Stimulated activated CD4-positive, alpha-beta T cell treated with anti-CD3 and anti-CD28 coated beads, TNF-alpha, amount 100 ng/mL, for 4 hours (primary cell): Measurements from ENCODE around the gene RCAN2.

Experiments used
- DNase-seq, 3 experiments: peaks; one replicate each; pipeline ENCODE4 v3.0.0-alpha.2; 2020; ENCODE audit warnings: low read depth in 3 of 3

RCAN2 gene

DNA sequence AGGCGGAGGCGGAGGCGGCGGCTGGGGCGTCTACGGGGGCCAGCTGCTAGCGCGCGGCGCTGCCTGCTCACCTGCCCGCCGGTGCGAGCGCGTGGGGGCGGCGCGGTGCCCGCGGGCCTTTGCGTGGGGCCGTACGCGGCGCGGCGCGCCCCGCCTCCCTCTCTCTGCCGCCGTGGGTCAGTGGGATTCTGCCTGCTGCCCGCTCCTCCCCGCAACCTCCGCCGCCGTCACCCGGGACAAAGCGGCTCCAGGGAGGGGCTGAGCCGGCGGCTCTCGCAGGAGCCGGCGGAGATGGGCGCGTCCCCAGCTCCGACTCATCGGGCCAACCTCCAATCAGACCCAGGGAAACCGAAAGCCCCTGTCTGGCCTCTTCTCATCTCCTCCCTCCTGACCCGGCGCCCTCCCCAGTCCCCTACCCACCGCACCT, at the start of gene RCAN2:
RCAN2 (minus strand) TSS at position 249 of the 427 bp plus-strand sequence.
- no peak for DNase-seq

GRCh38 chr6:46539866-46540265, 48.6 kb upstream of the RCAN2 start:
- DNase-seq, result no peak

DNA sequence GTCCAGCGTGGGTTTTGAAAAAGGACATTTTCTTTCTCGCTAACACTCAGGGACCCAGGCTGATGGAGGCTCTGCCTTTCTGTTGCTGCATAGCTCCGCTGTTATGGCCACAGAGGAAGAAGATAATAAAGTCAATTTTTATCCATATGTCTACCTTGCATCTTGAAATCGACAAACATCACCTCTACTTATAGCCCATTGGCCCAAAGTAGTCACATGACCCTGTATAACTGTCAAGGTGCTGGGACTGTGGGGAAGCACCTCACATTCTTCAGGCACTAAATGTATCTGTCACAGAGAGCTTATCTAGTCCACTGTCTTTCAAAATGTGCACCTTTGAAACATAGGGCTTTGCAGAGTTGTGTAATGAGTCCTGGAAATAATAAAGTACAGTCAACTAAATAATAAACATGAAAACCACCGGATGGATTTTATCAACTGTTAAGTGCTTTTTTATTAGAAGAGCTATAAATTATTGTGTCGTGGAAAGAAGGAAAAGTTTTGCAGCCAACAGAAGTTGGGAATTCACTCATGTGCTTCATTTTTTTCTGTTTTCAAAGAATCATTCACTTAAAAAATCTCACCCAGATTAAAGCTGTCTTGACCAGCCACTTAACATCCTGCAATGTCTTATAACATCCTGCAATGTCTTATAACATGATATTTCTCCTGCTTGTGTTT, 47.7 kb upstream of the RCAN2 start:
- DNase-seq, result no peak

GRCh38 chr6:46530896-46531295, 39.6 kb upstream of the RCAN2 start:
- no peak for DNase-seq

GRCh38 chr6:46528961-46529750, 37.9 kb upstream of the RCAN2 start:
- DNase-seq, result no peak

DNA sequence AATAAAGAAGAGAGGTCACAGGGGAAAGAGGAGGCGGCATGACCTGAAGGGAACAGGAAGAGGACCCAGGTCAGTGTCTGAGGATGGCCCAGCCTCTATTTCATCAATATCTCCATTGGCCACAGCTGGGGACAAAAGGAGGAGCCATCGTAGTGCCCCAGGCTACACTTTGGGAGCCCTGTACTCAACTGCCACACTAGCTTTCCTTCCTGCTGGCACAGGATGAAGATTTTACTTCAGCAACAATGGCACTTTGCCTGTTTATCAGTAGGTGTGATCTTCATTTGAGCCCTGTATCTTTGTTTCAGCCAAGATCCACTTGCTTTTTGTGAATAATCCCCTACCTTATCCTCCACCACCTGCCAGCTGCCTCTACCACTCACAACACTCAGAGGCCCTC, 35.4 kb upstream of the RCAN2 start:
- no peak for DNase-seq

GRCh38 chr6:46525583-46525982, 34.3 kb upstream of the RCAN2 start:
- DNase-seq, result no peak

DNA sequence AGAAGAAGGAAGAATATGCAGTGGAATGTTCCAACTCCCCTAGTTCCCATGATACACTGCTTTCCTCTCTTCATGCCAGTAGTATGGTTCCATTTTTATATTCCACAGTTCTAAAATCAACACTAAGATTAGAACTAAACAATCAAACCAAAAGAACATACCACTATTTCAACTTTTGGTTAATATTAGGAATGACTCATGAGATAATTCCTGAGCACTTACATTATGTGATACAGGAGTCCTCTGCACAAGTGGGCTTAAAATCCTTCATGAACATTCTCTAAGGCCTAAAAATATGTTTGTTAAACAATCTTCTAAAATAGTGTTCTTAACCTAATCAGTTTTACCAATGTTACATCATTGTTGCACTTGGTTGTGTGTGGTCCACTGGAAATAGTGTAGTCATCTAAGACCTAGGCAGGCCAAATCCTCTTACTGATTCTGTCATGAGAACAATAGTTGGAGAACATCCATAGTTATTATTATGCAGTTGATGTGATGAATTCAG, 30.3 kb upstream of the RCAN2 start:
- DNase-seq, result no peak

DNA sequence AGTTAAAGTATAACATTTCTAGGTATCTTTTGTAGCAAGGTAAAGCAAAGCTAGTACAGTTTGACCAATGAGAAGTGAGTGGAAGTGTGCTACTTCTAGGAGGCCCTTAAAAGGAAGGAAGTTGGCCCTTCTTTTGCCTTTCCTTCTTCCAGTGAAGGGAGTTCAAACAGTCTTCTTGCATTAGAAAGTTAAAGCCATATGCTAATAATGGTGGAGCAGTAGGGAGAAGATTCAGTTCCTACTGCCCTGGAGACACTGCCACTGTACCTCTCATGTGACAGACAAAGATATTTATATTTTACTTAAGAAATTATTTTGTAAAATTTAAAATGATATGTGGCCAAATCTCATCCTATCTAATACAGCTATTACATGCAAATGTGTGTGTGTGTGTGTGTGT, 26.0 kb upstream of the RCAN2 start:
- no peak for DNase-seq

- DNase-seq, result no peak
Observed at GRCh38 chr6:46513533-46513932, 22.3 kb upstream of the RCAN2 start.

GRCh38 chr6:46511320-46511719, 20.1 kb upstream of the RCAN2 start:
- no peak for DNase-seq

DNA sequence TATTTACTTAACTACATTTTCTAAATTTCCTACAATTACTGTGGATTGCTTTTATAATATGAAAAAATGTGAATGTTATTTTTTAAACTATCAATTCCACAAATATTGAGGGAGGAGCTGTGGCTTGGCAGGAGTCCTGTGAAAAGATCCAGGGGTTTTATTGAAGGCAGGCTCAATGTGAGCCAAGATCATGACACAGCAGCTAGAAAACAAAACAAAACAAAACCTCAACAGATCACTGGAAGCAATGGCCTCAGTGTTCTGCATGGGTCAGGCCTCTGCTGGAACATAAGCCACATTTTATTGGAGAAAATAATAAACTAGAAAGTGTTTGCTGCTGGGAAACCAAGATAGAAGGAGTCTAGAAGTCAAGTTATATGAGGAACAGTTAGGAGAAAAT, 19.4 kb upstream of the RCAN2 start:
- no peak for DNase-seq

GRCh38 chr6:46509981-46510510, 18.8 kb upstream of the RCAN2 start:
- no peak for DNase-seq

DNA sequence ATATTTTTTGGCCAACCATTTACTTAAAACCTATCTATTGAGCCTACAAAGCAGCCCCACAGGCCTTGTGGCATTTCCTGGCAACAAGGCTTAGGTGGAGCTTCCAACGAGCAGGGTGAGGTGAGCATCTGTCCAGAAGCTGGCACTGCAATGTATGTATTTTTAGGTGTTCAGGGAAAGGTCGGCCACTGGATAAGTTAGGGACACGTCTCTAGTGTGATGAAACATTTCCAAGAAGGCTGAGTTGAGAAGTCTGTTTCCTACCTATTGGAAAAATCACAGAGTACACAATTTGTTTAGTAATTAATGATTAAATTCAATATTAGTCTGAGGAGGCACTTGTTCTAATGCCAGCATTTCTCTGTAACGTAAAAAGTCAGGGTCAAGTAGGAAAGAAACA, 17.8 kb upstream of the RCAN2 start:
- DNase-seq, result no peak

- DNase-seq, result no peak
Observed at GRCh38 chr6:46507426-46507825, 16.2 kb upstream of the RCAN2 start.

DNA sequence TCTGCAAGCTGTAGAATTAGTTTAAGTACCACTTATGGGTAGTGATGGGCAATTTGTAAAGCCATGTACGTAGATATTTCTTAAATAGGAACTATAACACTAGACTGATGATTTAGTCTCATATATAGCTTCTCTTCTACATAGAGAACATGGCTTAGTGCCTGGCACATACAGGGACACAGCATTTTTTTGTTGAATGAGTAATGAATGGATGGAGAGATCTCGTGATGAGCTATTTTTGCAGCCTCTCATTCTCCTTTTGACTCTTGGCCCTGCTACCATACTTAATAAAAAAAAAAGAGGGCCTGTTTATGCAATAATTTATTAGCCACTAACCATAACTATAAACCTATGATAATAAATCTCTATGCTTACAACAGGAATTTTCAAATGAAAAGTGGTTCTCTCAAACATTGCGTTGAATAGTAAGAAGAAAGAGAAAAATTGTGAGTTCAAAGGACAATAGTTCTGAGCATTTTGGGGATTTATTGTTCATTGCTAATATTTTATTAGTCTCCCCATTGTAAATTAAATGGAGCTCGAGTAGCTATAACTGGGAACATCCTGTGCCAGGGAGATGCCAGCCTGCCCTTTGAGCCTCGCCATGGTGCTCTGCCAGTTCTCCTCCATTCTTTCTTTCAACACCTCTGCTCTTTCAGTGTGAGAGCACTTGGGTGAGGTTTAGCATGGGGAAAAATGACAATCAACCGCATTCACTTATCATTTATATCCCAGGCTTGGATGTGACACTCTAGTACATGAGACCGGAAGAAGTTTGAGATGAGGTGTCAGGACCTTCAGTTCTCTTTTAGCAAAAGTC, 14.7 kb upstream of the RCAN2 start:
- no peak for DNase-seq

DNA sequence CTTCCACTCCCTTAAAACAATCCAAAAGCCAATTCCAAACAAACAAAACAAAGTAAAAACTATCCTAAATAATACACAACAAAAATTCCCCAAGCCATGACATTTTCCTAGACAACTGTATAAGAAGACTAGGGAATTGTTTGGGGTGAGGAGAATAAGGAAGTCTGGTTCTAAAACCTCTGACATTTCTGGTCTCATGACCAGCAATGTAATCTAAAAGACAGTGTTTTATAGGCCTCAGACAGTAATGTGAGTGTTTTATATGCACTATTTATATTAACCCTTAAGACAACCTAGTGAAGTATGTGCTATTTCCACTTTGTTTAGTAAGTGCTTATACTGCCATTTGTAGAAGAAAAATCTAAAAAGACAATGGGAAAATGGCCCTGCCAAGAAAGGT, 13.0 kb upstream of the RCAN2 start:
- DNase-seq, result no peak

DNA sequence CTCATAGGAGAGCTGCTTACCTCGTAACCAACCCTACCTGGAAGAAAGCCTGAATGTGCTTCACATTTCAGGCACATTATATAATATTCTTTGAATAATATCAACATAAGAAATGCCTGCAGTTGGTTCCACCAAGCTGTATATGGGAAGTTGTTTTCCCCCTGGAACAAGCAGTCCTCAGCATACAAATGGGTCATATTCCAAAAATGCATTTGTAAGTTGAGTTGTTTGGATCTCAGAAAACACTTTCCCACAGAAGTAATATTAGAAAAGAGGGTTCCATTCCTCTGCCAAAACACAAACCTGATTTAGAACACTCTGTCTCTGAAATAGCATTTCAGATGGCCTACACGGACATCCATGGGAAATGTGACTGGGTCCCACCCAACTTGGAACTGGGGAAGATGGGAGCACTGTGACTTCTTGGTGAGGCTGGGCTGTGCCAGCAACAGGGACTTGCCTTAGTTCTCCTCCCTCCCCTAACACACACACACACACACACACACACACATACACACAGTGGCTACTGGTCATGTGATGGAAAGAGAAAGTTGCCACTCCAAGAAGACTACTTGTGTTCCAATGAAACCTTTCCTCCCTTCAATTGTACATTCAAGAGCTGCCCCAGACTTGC, 11.4 kb upstream of the RCAN2 start:
- DNase-seq, result no peak

GRCh38 chr6:46501136-46502089, 10.2 kb upstream of the RCAN2 start:
- no peak for DNase-seq

DNA sequence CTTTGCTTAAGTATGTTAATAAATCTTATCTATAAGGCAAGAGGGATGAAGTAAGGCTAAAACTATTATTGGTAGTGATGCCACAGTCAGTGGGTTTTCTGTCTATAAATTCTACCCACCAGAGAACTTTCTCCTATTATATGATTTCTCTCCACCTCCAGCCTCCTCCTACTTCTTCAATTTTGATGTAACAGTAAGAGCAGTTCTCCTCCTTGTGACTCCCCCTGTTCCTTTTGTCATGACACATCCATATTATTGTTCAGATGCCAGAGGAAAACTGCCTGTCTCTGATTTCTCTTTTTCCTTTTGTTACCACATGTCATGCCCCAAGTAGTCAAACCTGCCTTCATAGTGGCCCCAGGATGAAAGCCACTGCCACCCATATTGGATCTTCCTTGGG, 9.1 kb upstream of the RCAN2 start:
- DNase-seq, result no peak
